Endothelial cell of umbilical vein (primary cell): ENCODE results near the gene TDRD10. TPM values are rescaled to one million over a fixed set of nuclear protein-coding genes. Genes with fewer than 3 reads are reported as not detected.

Experiments
- BruUV-seq: library from RNA; stranded (reverse); fragments of 400-500 nt; replicated peaks from 2 replicates; lab custom pipeline; 2021; lab: Mats Ljungman, UMichigan
- CTCF ChIA-PET: fragments of 300-600, 350-600 bp; sonication (Branson Sonifier 250); formaldehyde crosslinking; loops from one replicate; lab custom pipeline; 2021; ENCODE audit warnings: antibody characterized with exemption, inconsistent platforms; lab: Charles Lee
- POLR2A ChIA-PET: fragments of 300-600, 350-600 bp; sonication (Branson Sonifier 250); formaldehyde crosslinking; loops from one replicate; lab custom pipeline; 2021; ENCODE audit warnings: antibody characterized with exemption, inconsistent platforms; lab: Charles Lee
- DNase-seq: peaks from one replicate; pipeline ENCODE4 v3.0.0-alpha.2; 2011; ENCODE audit warnings: low read depth, low spot score
- FAIRE-seq: peaks from 2 replicates; lab custom pipeline; 2011; peaks lifted over from hg19 to GRCh38; lab: Jason Lieb, UNC
- H2AFZ ChIP-seq: 2 replicates; pipeline ENCODE4 v1.6.0; 2012; ENCODE audit warnings: low read depth, low read length, control low read depth, inconsistent platforms
- H3K27ac ChIP-seq: 2 replicates; pipeline ENCODE4 v1.5.1; 2011; ENCODE audit warnings: low read depth, mild to moderate bottlenecking, control low read depth, low read length, moderate library complexity; ENCODE audit not compliant: insufficient read depth
- H3K27me3 ChIP-seq, 2 experiments: 2 replicates each; pipeline versions ENCODE4 v1.6.0 to v1.6.1; 2011; ENCODE audit warnings: low read length in 2 of 2, mixed read lengths in 1 of 2; ENCODE audit not compliant: control insufficient read depth in 2 of 2, insufficient read depth in 2 of 2
- H3K36me3 ChIP-seq, 2 experiments: 2 replicates in 1 of 2; 3 replicates in 1 of 2; pipeline ENCODE4 v1.5.1; 2011; ENCODE audit warnings: low read length in 2 of 2, mild to moderate bottlenecking in 1 of 2, moderate library complexity in 1 of 2; ENCODE audit not compliant: control insufficient read depth in 2 of 2, insufficient read depth in 2 of 2; ENCODE audit errors: extremely low read depth in 1 of 2
- H3K4me1 ChIP-seq: 3 replicates; pipeline ENCODE4 v1.5.1; 2011; ENCODE audit warnings: mild to moderate bottlenecking, low read length; ENCODE audit not compliant: control insufficient read depth, insufficient read depth; ENCODE audit errors: extremely low read depth
- H3K4me2 ChIP-seq: 2 replicates; pipeline ENCODE4 v1.6.1; 2011; ENCODE audit warnings: low read length, control low read depth, mixed read lengths; ENCODE audit not compliant: insufficient read depth
- H3K4me3 ChIP-seq, 3 experiments: fragments of 200-600 bp in 1 of 3; sonication (generic), shearing (Covaris generic) in 1 of 3; replicated peaks in 1 of 3; 2 replicates each; pipeline ENCODE4 v1.5.1; 2011 to 2016; ENCODE audit warnings: control low read depth in 3 of 3, low read length in 3 of 3, mild to moderate bottlenecking in 2 of 3, inconsistent platforms in 1 of 3, low read depth in 1 of 3, moderate library complexity in 1 of 3; ENCODE audit not compliant: insufficient read depth in 1 of 3
- H3K79me2 ChIP-seq: 2 replicates; pipeline ENCODE4 v1.6.0; 2012; ENCODE audit warnings: low read length, inconsistent platforms; ENCODE audit not compliant: control insufficient read depth, insufficient read depth
- H3K9ac ChIP-seq: replicated peaks from 2 replicates; pipeline ENCODE3; 2011; ENCODE audit warnings: low read length, control low read depth; ENCODE audit not compliant: insufficient read depth; ENCODE audit errors: extremely low read depth
- H3K9me1 ChIP-seq: replicated peaks from 3 replicates; pipeline ENCODE4 v1.6.0; 2011; ENCODE audit warnings: mild to moderate bottlenecking, low read length; ENCODE audit not compliant: control insufficient read depth, insufficient read depth; ENCODE audit errors: extremely low read depth
- H3K9me3 ChIP-seq: replicated peaks from 2 replicates; pipeline ENCODE4 v1.5.1; 2012; ENCODE audit warnings: low read length, inconsistent platforms; ENCODE audit not compliant: control insufficient read depth, insufficient read depth
- H4K20me1 ChIP-seq: replicated peaks from 2 replicates; pipeline ENCODE3; 2011; ENCODE audit warnings: mild to moderate bottlenecking, low read length; ENCODE audit not compliant: control insufficient read depth, insufficient read depth; ENCODE audit errors: extremely low read depth
- EZH2 ChIP-seq: IDR thresholded peaks from 2 replicates; pipeline ENCODE4 v1.6.1; 2012; ENCODE audit warnings: borderline replicate concordance, low read depth, mild to moderate bottlenecking, moderate library complexity, low read length, inconsistent platforms; ENCODE audit not compliant: severe bottlenecking
- FOS ChIP-seq: IDR thresholded peaks from 2 replicates; pipeline ENCODE4 v1.6.1; 2011; ENCODE audit warnings: mild to moderate bottlenecking, low read length, moderate library complexity, borderline replicate concordance; ENCODE audit not compliant: insufficient read depth
- GATA2 ChIP-seq: IDR thresholded peaks from 2 replicates; pipeline ENCODE4 v1.7.0; 2011; ENCODE audit warnings: low read depth, mild to moderate bottlenecking, moderate library complexity, mixed read lengths, low read length; ENCODE audit not compliant: insufficient read length, insufficient read depth
- JUN ChIP-seq: IDR thresholded peaks from 2 replicates; pipeline ENCODE4 v1.6.1; 2011; ENCODE audit warnings: borderline replicate concordance, low read depth; ENCODE audit not compliant: insufficient read length, insufficient read depth
- MAX ChIP-seq: IDR thresholded peaks from 2 replicates; pipeline ENCODE4 v1.6.1; 2011; ENCODE audit not compliant: insufficient read depth, insufficient read length
- MYC ChIP-seq: IDR thresholded peaks from one replicate; pipeline ENCODE4 v1.6.1; 2011; ENCODE audit warnings: mild to moderate bottlenecking, low read depth, low read length
- POLR2A ChIP-seq: IDR thresholded peaks from 2 replicates; pipeline ENCODE4 v1.6.1; 2012; ENCODE audit warnings: low read depth, mild to moderate bottlenecking, control low read depth, low read length
- POLR2AphosphoS5 ChIP-seq: IDR thresholded peaks from 2 replicates; pipeline ENCODE4 v1.6.1; 2012; ENCODE audit warnings: low read depth, mild to moderate bottlenecking, control low read depth, low read length, moderate library complexity; ENCODE audit not compliant: insufficient read depth
- dilution Hi-C: fragments of 300-500 bp; cut with MboI; formaldehyde crosslinking; loops from one replicate; pipeline ENCODE4 v1.15.0; 2019; ENCODE audit warnings: low sequenced_read_pairs; ENCODE audit not compliant: extremely low pct_ligation_motif_present
- intact Hi-C: fragments of 100-400 bp; cut with micrococcal nuclease; formaldehyde crosslinking; loops from one replicate; pipeline ENCODE4 v1.10.0; 2022
- polyA plus RNA-seq, 4 experiments: library from polyadenylated mRNA; depleted of rRNA in 3 of 4; stranded (reverse) in 3 of 4; unstranded in 1 of 4; fragments of >200 nt; gene quantifications; 2 replicates each; pipeline versions ENCODE4 v1.2.1 to v1.2.3, GENCODE V29; 2011 to 2012; ENCODE audit warnings: missing spikeins in 1 of 4
- total RNA-seq: library from RNA; stranded (reverse); gene quantifications from 2 replicates; pipeline ENCODE4 v1.2.3, GENCODE V29; 2021
- TF ChIP-seq, protein P1 (sequence below), 2 donors: IDR thresholded peaks; 1 replicate in 1 of 2; 2 replicates in 1 of 2; pipeline ENCODE4 v1.5.1; 2011; ENCODE audit warnings: low read length in 2 of 2, mild to moderate bottlenecking in 2 of 2, moderate library complexity in 2 of 2, control low read depth in 1 of 2, inconsistent platforms in 1 of 2, low read depth in 1 of 2; ENCODE audit not compliant: insufficient read depth in 1 of 2; ENCODE audit errors: extremely low read depth in 1 of 2

TDRD10 gene
- total and polyA plus RNA-seq, 2 donors (not counting 3 experiments of a cell fraction or from before 2014, with no cell fraction given), result 6.1 to 9.1 TPM

GRCh38 chr1:154524881-154525280 lies 22.9 kb downstream of the TDRD10 start:
- H3K79me2 ChIP-seq, result no peaks in the 10 kb centered on the region
- no peaks in the 10 kb centered on the region for H3K9me1 ChIP-seq
- CTCF ChIA-PET, result interaction anchor here (1.5 to 2.3 kb wide), 2 partner anchors 21 to 40 kb away, joined by 5 to 13 read pairs; no protein-coding TSS in a partner anchor
- DNase-seq, result peak; percentile 66
- no peaks in the 10 kb centered on the region for H3K9me3 ChIP-seq
- H3K36me3 ChIP-seq, result no peaks in the 10 kb centered on the region
- no peaks in the 10 kb centered on the region for H4K20me1 ChIP-seq
- POLR2A ChIA-PET, result no interaction called here
- peaks cover 16% of the 10 kb centered on the region for H3K4me1 ChIP-seq
- H3K9ac ChIP-seq, result no peak overlapping the region
- BruUV-seq, result no TSS peak
- no peak overlapping the region for H3K27ac ChIP-seq
- no peak for TF ChIP-seq EZH2
- TF ChIP-seq MYC, result no peak
- no peak for TF ChIP-seq MAX
- no peak for TF ChIP-seq POLR2AphosphoS5
- TF ChIP-seq POLR2A, result no peak
- TF ChIP-seq, protein P1, sequence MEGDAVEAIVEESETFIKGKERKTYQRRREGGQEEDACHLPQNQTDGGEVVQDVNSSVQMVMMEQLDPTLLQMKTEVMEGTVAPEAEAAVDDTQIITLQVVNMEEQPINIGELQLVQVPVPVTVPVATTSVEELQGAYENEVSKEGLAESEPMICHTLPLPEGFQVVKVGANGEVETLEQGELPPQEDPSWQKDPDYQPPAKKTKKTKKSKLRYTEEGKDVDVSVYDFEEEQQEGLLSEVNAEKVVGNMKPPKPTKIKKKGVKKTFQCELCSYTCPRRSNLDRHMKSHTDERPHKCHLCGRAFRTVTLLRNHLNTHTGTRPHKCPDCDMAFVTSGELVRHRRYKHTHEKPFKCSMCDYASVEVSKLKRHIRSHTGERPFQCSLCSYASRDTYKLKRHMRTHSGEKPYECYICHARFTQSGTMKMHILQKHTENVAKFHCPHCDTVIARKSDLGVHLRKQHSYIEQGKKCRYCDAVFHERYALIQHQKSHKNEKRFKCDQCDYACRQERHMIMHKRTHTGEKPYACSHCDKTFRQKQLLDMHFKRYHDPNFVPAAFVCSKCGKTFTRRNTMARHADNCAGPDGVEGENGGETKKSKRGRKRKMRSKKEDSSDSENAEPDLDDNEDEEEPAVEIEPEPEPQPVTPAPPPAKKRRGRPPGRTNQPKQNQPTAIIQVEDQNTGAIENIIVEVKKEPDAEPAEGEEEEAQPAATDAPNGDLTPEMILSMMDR (IDR thresholded peaks at IDR 0.05; ENCODE audit: extremely low read depth in 1 of 2, insufficient read depth in 1 of 2, low read depth in 1 of 2, low read length in 2 of 2), result no peak
- no peak for TF ChIP-seq FOS
- TF ChIP-seq GATA2, result no peak
- TF ChIP-seq JUN, result no peak
- no peaks in the 10 kb centered on the region for H3K27me3 ChIP-seq
- no peak overlapping the region for H2AFZ ChIP-seq
- intact Hi-C loops, result no loop called here
- no peak overlapping the region for H3K4me2 ChIP-seq
- dilution Hi-C loops, result no loop called here
- no peak for FAIRE-seq
- no peak overlapping the region for H3K4me3 ChIP-seq
